K562 (cell line): ENCODE results near the gene CKS2. TPM values are rescaled to one million over a fixed set of nuclear protein-coding genes. Genes with fewer than 3 reads are reported as not detected.

Source experiments
- FOXK2 ChIP-seq, 2 experiments: fragments of 450-650 bp; IDR thresholded peaks in 1 of 2; conservative IDR thresholded peaks in 1 of 2; 2 replicates each; pipeline ENCODE4 v1.6.1; 2016; ENCODE audit warnings: low read depth in 2 of 2, mild to moderate bottlenecking in 1 of 2
- REST ChIP-seq, 2 experiments: fragments of 450-650 bp; formaldehyde crosslinking in 1 of 2; IDR thresholded peaks; 2 replicates each; pipeline versions ENCODE4 v1.4.0 to v1.6.1; 2014 to 2020; ENCODE audit warnings: mild to moderate bottlenecking in 2 of 2, borderline replicate concordance in 1 of 2, low read depth in 1 of 2
- SRSF3 ChIP-seq: fragments of 200-400 bp; formaldehyde crosslinking; IDR thresholded peaks from 2 replicates; pipeline ENCODE4 v1.6.1; 2016; ENCODE audit warnings: mild to moderate bottlenecking, low read length, moderate library complexity; ENCODE audit not compliant: insufficient read depth
- ZNF124 ChIP-seq: sonication (generic); formaldehyde crosslinking; IDR thresholded peaks from 2 replicates; pipeline ENCODE4 v1.8.1; 2022; ENCODE audit warnings: missing genetic modification reagents
- polyA plus RNA-seq, 8 experiments: library from polyadenylated mRNA; depleted of rRNA in 4 of 8; stranded (reverse) in 5 of 8; unstranded in 3 of 8; fragments of >200 nt; fragmentation: Nextera tagmentation in 2 of 8; fragmentation: Illumina TruSeq in 1 of 8; extraction: Ambion mirVana in 2 of 8; extraction: Trizol in 1 of 8; gene quantifications; 2 replicates each; pipeline versions ENCODE4 v1.2.1 to v1.2.3, GENCODE V29; 2011 to 2014; ENCODE audit warnings: inconsistent platforms in 1 of 8, missing spikeins in 1 of 8
- total RNA-seq, 7 experiments: library from RNA; depleted of rRNA in 6 of 7; stranded (reverse); fragments of >200 nt in 6 of 7; fragmentation: Illumina TruSeq in 2 of 7; extraction: Trizol in 2 of 7; gene quantifications; 2 replicates each; pipeline versions ENCODE4 v1.2.1 to v1.2.3, GENCODE V29; 2011 to 2021; ENCODE audit warnings: low replicate concordance in 1 of 7

CKS2 gene
- total and polyA plus RNA-seq, 9 of the 15 experiments (the other 6 are each of a cell fraction or from before 2014, with no cell fraction given), result 123 to 941 (median 321) TPM

GRCh38 chr9:89277454-89277853, 33.5 kb upstream of the CKS2 start (continued):
- TF ChIP-seq REST (IDR thresholded peaks at IDR 0.05; ENCODE audit: borderline replicate concordance) (no peak), REST (CRISPR knock-in tag; IDR thresholded peaks at IDR 0.05; ENCODE audit: low read depth) (no peak), FOXK2 (conservative IDR thresholded peaks at IDR 0.05 in 1 of 2, IDR thresholded peaks at IDR 0.05 in 1 of 2; ENCODE audit: low read depth in 2 of 2) (no peak), ZNF124 (CRISPR knock-in tag) (no peak), SRSF3 (no peak)
- TF ChIP-seq, all 486 proteins: peak for 0
